Keratinocyte (primary cell): ENCODE data around the gene C5orf22. TPM values are rescaled to one million over a fixed set of nuclear protein-coding genes. Genes with fewer than 3 reads are reported as not detected.

Source experiments
- DNase-seq: peaks from one replicate; pipeline ENCODE4 v3.0.0-alpha.2; 2011; ENCODE audit warnings: low read depth, missing footprints, low spot score
- FAIRE-seq: peaks from 2 replicates; lab custom pipeline; 2011; peaks lifted over from hg19 to GRCh38; lab: Jason Lieb, UNC
- H2AFZ ChIP-seq: 2 replicates; pipeline ENCODE4 v1.6.0; 2012; ENCODE audit warnings: low read length, control low read depth, inconsistent platforms; ENCODE audit not compliant: control insufficient read depth
- H3K27ac ChIP-seq: 2 replicates; pipeline ENCODE4 v1.5.1; 2011; ENCODE audit warnings: low read length; ENCODE audit not compliant: control insufficient read depth, insufficient read depth
- H3K27me3 ChIP-seq: 3 replicates; pipeline ENCODE4 v1.6.0; 2011; ENCODE audit warnings: low read length; ENCODE audit not compliant: control insufficient read depth, insufficient read depth; ENCODE audit errors: extremely low read depth
- H3K36me3 ChIP-seq, 2 experiments: 2 replicates in 1 of 2; 3 replicates in 1 of 2; pipeline ENCODE4 v1.5.1; 2011; ENCODE audit warnings: low read length in 2 of 2, mild to moderate bottlenecking in 1 of 2; ENCODE audit not compliant: control insufficient read depth in 2 of 2, insufficient read depth in 2 of 2; ENCODE audit errors: extremely low read depth in 1 of 2
- H3K4me1 ChIP-seq: 3 replicates; pipeline ENCODE4 v1.5.1; 2011; ENCODE audit warnings: low read length; ENCODE audit not compliant: control insufficient read depth, insufficient read depth; ENCODE audit errors: extremely low read depth
- H3K4me2 ChIP-seq: 3 replicates; pipeline ENCODE4 v1.6.0; 2011; ENCODE audit warnings: low read depth, low read length; ENCODE audit not compliant: control insufficient read depth, insufficient read depth; ENCODE audit errors: extremely low read depth
- H3K4me3 ChIP-seq, 3 experiments: fragments of 200-600 bp in 1 of 3; sonication (generic) in 1 of 3; 2 replicates in 2 of 3; 3 replicates in 1 of 3; pipeline ENCODE4 v1.5.1; 2011 to 2016; ENCODE audit warnings: low read length in 3 of 3, mild to moderate bottlenecking in 3 of 3, control low read depth in 2 of 3, inconsistent platforms in 1 of 3, low read depth in 1 of 3, mixed read lengths in 1 of 3, mixed run types in 1 of 3, moderate library complexity in 1 of 3; ENCODE audit not compliant: control insufficient read depth in 2 of 3, insufficient read depth in 2 of 3; ENCODE audit errors: extremely low read depth in 1 of 3
- H3K79me2 ChIP-seq: 2 replicates; pipeline ENCODE4 v1.6.0; 2012; ENCODE audit warnings: low read length; ENCODE audit not compliant: control insufficient read depth, insufficient read depth
- H3K9ac ChIP-seq: 3 replicates; pipeline ENCODE4 v1.6.0; 2011; ENCODE audit warnings: low read length; ENCODE audit not compliant: control insufficient read depth, insufficient read depth; ENCODE audit errors: extremely low read depth
- H3K9me1 ChIP-seq: 3 replicates; pipeline ENCODE4 v1.6.0; 2011; ENCODE audit warnings: low read length; ENCODE audit not compliant: control insufficient read depth, insufficient read depth; ENCODE audit errors: extremely low read depth
- H3K9me3 ChIP-seq: 2 replicates; pipeline ENCODE4 v1.5.1; 2012; ENCODE audit warnings: low read depth, low read length; ENCODE audit not compliant: control insufficient read depth
- H4K20me1 ChIP-seq: 3 replicates; pipeline ENCODE4 v1.6.0; 2011; ENCODE audit warnings: low read length; ENCODE audit not compliant: control insufficient read depth, insufficient read depth; ENCODE audit errors: extremely low read depth
- EZH2 ChIP-seq: IDR thresholded peaks from one replicate; pipeline ENCODE4 v1.6.1; 2012; ENCODE audit warnings: inconsistent platforms, mild to moderate bottlenecking, low read length, moderate library complexity
- dilution Hi-C: fragments of 300-500 bp; cut with MboI; formaldehyde crosslinking; loops from one replicate; pipeline ENCODE4 v1.7.0; 2020; ENCODE audit warnings: low sequenced_read_pairs; ENCODE audit not compliant: extremely low pct_ligation_motif_present
- polyA plus RNA-seq, 5 experiments: library from polyadenylated mRNA; depleted of rRNA in 3 of 5; stranded (reverse) in 3 of 5; stranded (forward) in 1 of 5; unstranded in 1 of 5; fragments of >200 nt; gene quantifications; 1 replicate in 1 of 5; 2 replicates in 3 of 5; 3 replicates in 1 of 5; pipeline versions ENCODE4 v1.2.1 to v1.2.3, GENCODE V29; 2011 to 2012; ENCODE audit warnings: missing spikeins in 2 of 5, low read depth in 1 of 5, low replicate concordance in 1 of 5
- TF ChIP-seq, protein P1 (sequence below), 3 experiments: IDR thresholded peaks in 1 of 3; conservative IDR thresholded peaks in 1 of 3; optimal IDR thresholded peaks in 1 of 3; 2 replicates in 2 of 3; 3 replicates in 1 of 3; pipeline versions ENCODE3 to v1.5.1; 2011; ENCODE audit warnings: low read length in 3 of 3, mild to moderate bottlenecking in 3 of 3, moderate library complexity in 2 of 3, control low read depth in 1 of 3, inconsistent platforms in 1 of 3; ENCODE audit not compliant: insufficient read depth in 2 of 3; ENCODE audit errors: extremely low read depth in 1 of 3

The C5orf22 gene
- polyA plus RNA-seq, 1 donor (not counting 4 experiments of a cell fraction or from before 2014, with no cell fraction given), result 27.6 TPM

DNA sequence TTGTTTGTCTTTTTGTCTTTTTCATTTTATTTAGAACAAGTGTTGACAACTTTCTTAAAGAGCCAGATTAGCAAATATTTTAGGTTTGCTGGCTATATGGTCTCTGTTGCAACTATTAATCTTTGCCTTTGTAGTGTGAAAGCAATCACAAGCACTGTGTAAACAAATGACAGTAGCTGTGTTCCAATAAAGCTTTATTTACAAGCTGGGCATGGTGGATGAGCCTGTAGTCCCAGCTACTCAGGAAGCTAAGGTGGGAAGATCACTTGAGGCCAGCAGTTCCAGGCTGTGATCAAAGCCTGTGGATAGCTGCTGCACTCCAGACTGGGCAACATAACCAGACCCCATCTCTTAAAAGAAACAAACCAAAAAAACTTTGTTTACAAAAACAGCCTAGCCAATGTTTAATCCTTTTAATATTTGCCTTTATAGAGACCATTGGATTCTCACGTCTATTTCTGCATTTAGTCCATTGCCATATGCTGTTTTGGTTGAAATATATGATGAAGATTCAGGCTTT, 2.5 kb downstream of the C5orf22 start:
- Histone ChIP-seq H3K36me3 (peaks cover 4 to 10% of the 10 kb centered on the region in 2 experiments), H3K4me2 (no peak overlapping the region), H3K9me1 (no peaks in the 10 kb centered on the region), H3K79me2 (peaks cover 44% of the 10 kb centered on the region), H3K27me3 (no peaks in the 10 kb centered on the region), H3K4me3 (no peak overlapping the region), H3K27ac (no peak overlapping the region), H3K9ac (no peak overlapping the region), H3K9me3 (no peaks in the 10 kb centered on the region), H2AFZ (no peak overlapping the region), H4K20me1 (no peaks in the 10 kb centered on the region), H3K4me1 (peaks cover 11% of the 10 kb centered on the region)
- dilution Hi-C loops, result no loop called here
- TF ChIP-seq, protein P1, sequence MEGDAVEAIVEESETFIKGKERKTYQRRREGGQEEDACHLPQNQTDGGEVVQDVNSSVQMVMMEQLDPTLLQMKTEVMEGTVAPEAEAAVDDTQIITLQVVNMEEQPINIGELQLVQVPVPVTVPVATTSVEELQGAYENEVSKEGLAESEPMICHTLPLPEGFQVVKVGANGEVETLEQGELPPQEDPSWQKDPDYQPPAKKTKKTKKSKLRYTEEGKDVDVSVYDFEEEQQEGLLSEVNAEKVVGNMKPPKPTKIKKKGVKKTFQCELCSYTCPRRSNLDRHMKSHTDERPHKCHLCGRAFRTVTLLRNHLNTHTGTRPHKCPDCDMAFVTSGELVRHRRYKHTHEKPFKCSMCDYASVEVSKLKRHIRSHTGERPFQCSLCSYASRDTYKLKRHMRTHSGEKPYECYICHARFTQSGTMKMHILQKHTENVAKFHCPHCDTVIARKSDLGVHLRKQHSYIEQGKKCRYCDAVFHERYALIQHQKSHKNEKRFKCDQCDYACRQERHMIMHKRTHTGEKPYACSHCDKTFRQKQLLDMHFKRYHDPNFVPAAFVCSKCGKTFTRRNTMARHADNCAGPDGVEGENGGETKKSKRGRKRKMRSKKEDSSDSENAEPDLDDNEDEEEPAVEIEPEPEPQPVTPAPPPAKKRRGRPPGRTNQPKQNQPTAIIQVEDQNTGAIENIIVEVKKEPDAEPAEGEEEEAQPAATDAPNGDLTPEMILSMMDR (optimal IDR thresholded peaks at IDR 0.05 in 1 of 3, IDR thresholded peaks at IDR 0.05 in 1 of 3, conservative IDR thresholded peaks at IDR 0.05 in 1 of 3; ENCODE audit: extremely low read depth in 1 of 3, insufficient read depth in 2 of 3, low read length in 3 of 3), result no peak
- no peak for TF ChIP-seq EZH2
- DNase-seq (no peak), FAIRE-seq (no peak)

DNA sequence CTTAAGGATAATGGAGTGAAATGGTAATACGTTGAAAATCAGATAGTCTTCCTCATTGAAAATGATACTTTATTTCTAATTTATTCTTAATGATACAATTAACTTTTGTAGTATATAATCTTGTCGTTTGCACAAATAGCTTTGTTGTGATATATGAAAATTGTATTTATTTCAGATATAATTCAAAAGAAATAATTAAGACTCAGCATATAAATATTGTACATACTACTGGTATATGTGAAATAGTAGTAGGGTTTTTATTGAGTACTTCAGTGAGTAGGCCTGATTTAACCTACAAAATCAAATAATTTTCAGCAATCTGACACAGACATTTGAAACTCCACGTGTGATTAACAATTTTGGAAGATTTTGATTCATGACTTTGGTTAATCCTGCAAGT, 4.8 kb downstream of the C5orf22 start:
- Histone ChIP-seq H3K36me3 (peaks cover 9 to 10% of the 10 kb centered on the region in 2 experiments), H3K9me3 (no peaks in the 10 kb centered on the region), H3K27me3 (no peaks in the 10 kb centered on the region), H3K9me1 (no peaks in the 10 kb centered on the region), H3K4me3 (no peak overlapping the region), H3K27ac (no peak overlapping the region), H3K4me2 (no peak overlapping the region), H3K79me2 (peaks cover 24% of the 10 kb centered on the region), H4K20me1 (no peaks in the 10 kb centered on the region), H3K9ac (no peak overlapping the region), H2AFZ (no peak overlapping the region), H3K4me1 (peaks cover 5% of the 10 kb centered on the region)
- FAIRE-seq (no peak), DNase-seq (no peak)
- dilution Hi-C loops, result no loop called here
- TF ChIP-seq, protein P1 (optimal IDR thresholded peaks at IDR 0.05 in 1 of 3, IDR thresholded peaks at IDR 0.05 in 1 of 3, conservative IDR thresholded peaks at IDR 0.05 in 1 of 3; ENCODE audit: extremely low read depth in 1 of 3, insufficient read depth in 2 of 3, low read length in 3 of 3), result no peak
- no peak for TF ChIP-seq EZH2
